ENCODE results near the gene CASP2.

GRCh38 chr7:143322760-143323633 is 34.8 kb downstream of the CASP2 start:
- no peak for TF ChIP-seq CTCF (IDR thresholded peaks at IDR 0.05; ENCODE audit: low read depth, low read length, missing input control)
- no peak for TF ChIP-seq MAX (IDR thresholded peaks at IDR 0.05)
- TF ChIP-seq RAD21 (IDR thresholded peaks at IDR 0.05) = no peak
- TF ChIP-seq GABPA (IDR thresholded peaks at IDR 0.05 in 1 of 2, conservative IDR thresholded peaks at IDR 0.05 in 1 of 2) = no peak
- no peak for TF ChIP-seq JUND (IDR thresholded peaks at IDR 0.05)
- TF ChIP-seq ZBTB33 (IDR thresholded peaks at IDR 0.05) = no peak
- TF ChIP-seq TAF1 (conservative IDR thresholded peaks at IDR 0.05) = no peak
- no peak for TF ChIP-seq EGR1 (IDR thresholded peaks at IDR 0.05; ENCODE audit: low read depth in 2 of 2)
- no peak for TF ChIP-seq REST (IDR thresholded peaks at IDR 0.05)
- no peak for TF ChIP-seq HNF4A (conservative IDR thresholded peaks at IDR 0.05)
- TF ChIP-seq HNF4G (IDR thresholded peaks at IDR 0.05) = no peak
- TF ChIP-seq YY1 (IDR thresholded peaks at IDR 0.05) = no peak

Data from liver (tissue), 3 donors.